PC-9 (cell line): Measurements from ENCODE around the gene ITPKC. TPM values are rescaled to one million over a fixed set of nuclear protein-coding genes. Genes with fewer than 3 reads are reported as not detected.

Source experiments
- BruUV-seq: library from RNA; stranded (reverse); fragments of 400-500 nt; replicated peaks from 2 replicates; lab custom pipeline; 2021; lab: Mats Ljungman, UMichigan
- CTCF ChIA-PET: fragments of 300-600 bp; sonication (Branson Sonifier 250); formaldehyde crosslinking; loops from one replicate; lab custom pipeline; 2022; ENCODE audit warnings: antibody characterized with exemption; lab: Charles Lee
- POLR2A ChIA-PET: fragments of 300-600 bp; sonication (Branson Sonifier 250); formaldehyde crosslinking; loops from one replicate; lab custom pipeline; 2022; ENCODE audit warnings: antibody characterized with exemption; ENCODE audit not compliant: unreplicated experiment; lab: Charles Lee
- DNase-seq, 2 experiments: peaks; one replicate each; pipeline versions ENCODE4 v3.0.0 to v3.0.0-alpha.2; 2015 to 2022; ENCODE audit warnings: mixed read lengths in 1 of 2
- H2AFZ ChIP-seq: fragments of 200-600 bp; sonication (generic); 2 replicates; pipeline ENCODE4 v1.8.1; 2017; ENCODE audit warnings: antibody characterized with exemption
- H3F3A ChIP-seq: fragments of 200-600 bp; sonication (generic); 2 replicates; pipeline ENCODE4 v1.8.1; 2017; ENCODE audit warnings: antibody characterized with exemption, mild to moderate bottlenecking, low read depth; ENCODE audit not compliant: insufficient read depth
- H3K27ac ChIP-seq: fragments of 200-600 bp; sonication (generic); 2 replicates; pipeline ENCODE4 v1.6.1; 2016; ENCODE audit warnings: mixed run types
- H3K27me3 ChIP-seq: fragments of 200-600 bp; sonication (generic); 2 replicates; pipeline ENCODE4 v1.6.1; 2016; ENCODE audit warnings: low read depth, mixed run types; ENCODE audit not compliant: insufficient read depth
- H3K36me3 ChIP-seq: fragments of 200-600 bp; sonication (generic); 2 replicates; pipeline ENCODE4 v1.6.1; 2016; ENCODE audit warnings: low read depth, mixed run types
- H3K4me1 ChIP-seq: fragments of 200-600 bp; sonication (generic); replicated peaks from 2 replicates; pipeline ENCODE4 v1.6.1; 2016; ENCODE audit warnings: mixed run types; ENCODE audit not compliant: insufficient read depth
- H3K4me2 ChIP-seq: fragments of 200-600 bp; sonication (generic); 2 replicates; pipeline ENCODE4 v1.6.1; 2017; ENCODE audit warnings: mixed run types
- H3K4me3 ChIP-seq: fragments of 200-600 bp; sonication (generic); 2 replicates; pipeline ENCODE4 v1.6.1; 2016; ENCODE audit warnings: mixed run types
- H3K79me2 ChIP-seq: fragments of 200-600 bp; sonication (generic); 2 replicates; pipeline ENCODE4 v1.6.1; 2017; ENCODE audit warnings: low read depth, mixed run types
- H3K9me2 ChIP-seq: fragments of 200-600 bp; sonication (generic); 2 replicates; pipeline ENCODE4 v1.8.1; 2017; ENCODE audit warnings: mild to moderate bottlenecking; ENCODE audit not compliant: insufficient read depth
- H3K9me3 ChIP-seq: fragments of 200-600 bp; sonication (generic); 2 replicates; pipeline ENCODE4 v1.8.1; 2016; ENCODE audit warnings: low read depth; ENCODE audit not compliant: insufficient read depth
- H4K20me1 ChIP-seq: fragments of 200-600 bp; sonication (generic); 2 replicates; pipeline ENCODE4 v1.8.1; 2017; ENCODE audit not compliant: insufficient read depth
- CTCF ChIP-seq: fragments of 200-600 bp; sonication (generic); conservative IDR thresholded peaks from 2 replicates; pipeline ENCODE4 v1.6.1; 2017; ENCODE audit warnings: mixed run types, antibody characterized with exemption, mild to moderate bottlenecking, moderate library complexity
- EZH2 ChIP-seq: fragments of 200-600 bp; sonication (generic); IDR thresholded peaks from 2 replicates; pipeline ENCODE4 v1.8.0; 2017; ENCODE audit warnings: antibody characterized with exemption, low read depth
- intact Hi-C: fragments of 100-400 bp; cut with micrococcal nuclease; formaldehyde crosslinking; loops from one replicate; pipeline ENCODE4 v1.10.0; 2022; ENCODE audit not compliant: unreplicated experiment
- total RNA-seq: library from RNA; stranded (reverse); gene quantifications from 2 replicates; pipeline ENCODE4 v1.2.3, GENCODE V29; 2021

Gene ITPKC
- total RNA-seq, 1 experiment from 2014 or later: 17.6 TPM

- no peak overlapping the region for H3K4me3 ChIP-seq
- no peak for TF ChIP-seq CTCF
- TF ChIP-seq EZH2: no peak
- no peaks in the 10 kb centered on the region for H3K27me3 ChIP-seq
- H4K20me1 ChIP-seq: peaks cover 29% of the 10 kb centered on the region
- no peak for DNase-seq
- intact Hi-C loops: no loop called here
- no TSS peak for BruUV-seq
- H2AFZ ChIP-seq: no peak overlapping the region
- H3K4me1 ChIP-seq: peaks cover 27% of the 10 kb centered on the region
- no peak overlapping the region for H3K27ac ChIP-seq
- H3K9me3 ChIP-seq: no peaks in the 10 kb centered on the region
- H3K4me2 ChIP-seq: no peak overlapping the region
- no peaks in the 10 kb centered on the region for H3K9me2 ChIP-seq
- 0 out of 2 replicates have a peak, but pooled peaks cover 10% of the 10 kb centered on the region for H3F3A ChIP-seq
- ChIA-PET POLR2A (interaction anchor here (0.6 kb wide), 1 partner anchor 103 kb away, joined by 5 read pairs; no protein-coding TSS in a partner anchor), CTCF (no interaction called here)
- peaks cover 60% of the 10 kb centered on the region for H3K79me2 ChIP-seq
- H3K36me3 ChIP-seq: peaks cover 32% of the 10 kb centered on the region; the same call in 1 of the 2 replicates
Measured at GRCh38 chr19:40723661-40724254, 6.8 kb downstream of the ITPKC start.

DNA sequence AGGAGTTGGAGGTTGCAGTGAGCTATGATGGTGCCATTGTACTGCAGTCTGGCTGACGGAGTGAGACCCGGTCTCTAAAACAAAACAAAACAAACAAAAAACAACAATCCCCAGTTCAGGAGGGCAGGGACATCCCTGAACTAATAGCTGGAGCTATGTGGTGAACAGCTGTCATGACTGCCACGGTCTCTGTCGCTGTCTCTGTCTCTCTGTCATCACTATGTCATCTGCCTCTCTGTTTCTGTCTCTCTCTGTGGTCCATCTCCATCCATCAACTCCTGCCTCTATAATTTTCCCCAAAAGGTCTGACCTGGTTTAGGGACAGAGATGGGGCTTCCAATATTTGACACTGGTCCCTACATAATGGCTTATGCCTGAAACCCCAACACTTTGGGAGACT, 7.4 kb downstream of the ITPKC start:
- H3K4me1 ChIP-seq: peaks cover 26% of the 10 kb centered on the region
- H3K4me3 ChIP-seq: no peak overlapping the region
- BruUV-seq: no TSS peak
- H3K9me3 ChIP-seq: no peaks in the 10 kb centered on the region
- ChIA-PET POLR2A (interaction anchor here (0.6 kb wide), 1 partner anchor 104 kb away, joined by 5 read pairs; no protein-coding TSS in a partner anchor), CTCF (no interaction called here)
- H4K20me1 ChIP-seq: peaks cover 29% of the 10 kb centered on the region
- no peak overlapping the region for H2AFZ ChIP-seq
- peaks cover 54% of the 10 kb centered on the region for H3K79me2 ChIP-seq
- no peak overlapping the region for H3K4me2 ChIP-seq
- H3K36me3 ChIP-seq: peaks cover 37% of the 10 kb centered on the region
- DNase-seq: no peak
- H3K27me3 ChIP-seq: no peaks in the 10 kb centered on the region
- TF ChIP-seq EZH2 (no peak), CTCF (no peak)
- H3K9me2 ChIP-seq: no peaks in the 10 kb centered on the region
- H3K27ac ChIP-seq: no peak overlapping the region
- intact Hi-C loops: no loop called here
- 0 out of 2 replicates have a peak, but pooled peaks cover 9% of the 10 kb centered on the region for H3F3A ChIP-seq

GRCh38 chr19:40724855-40725254, 7.9 kb downstream of the ITPKC start:
- Histone ChIP-seq H3K4me3 (no peak overlapping the region), H3K27ac (no peak overlapping the region), H3K36me3 (peaks cover 42% of the 10 kb centered on the region), H3F3A (0 out of 2 replicates have a peak, but pooled peaks cover 7% of the 10 kb centered on the region), H3K4me2 (no peak overlapping the region), H3K9me2 (no peaks in the 10 kb centered on the region), H3K4me1 (peaks cover 21% of the 10 kb centered on the region), H3K9me3 (no peaks in the 10 kb centered on the region), H2AFZ (no peak overlapping the region), H3K27me3 (no peaks in the 10 kb centered on the region), H4K20me1 (peaks cover 28% of the 10 kb centered on the region), H3K79me2 (peaks cover 49% of the 10 kb centered on the region)
- BruUV-seq: no TSS peak
- TF ChIP-seq CTCF: no peak
- no peak for TF ChIP-seq EZH2
- ChIA-PET CTCF (no interaction called here), POLR2A (no interaction called here)
- no peak for DNase-seq
- intact Hi-C loops: no loop called here
